Stomach (tissue), 9 donors: ENCODE measurements around the gene CRACDL. TPM values are rescaled to one million over a fixed set of nuclear protein-coding genes. Genes with fewer than 3 reads are reported as not detected.

Source experiments
- DNase-seq, 2 donors: peaks; one replicate each; pipeline versions ENCODE4 v3.0.0 to v3.0.0-alpha.2; 2013 to 2019
- H3K27ac ChIP-seq, 5 donors: fragments of 200-600 bp in 4 of 5; sonication (generic) in 4 of 5; one replicate each; pipeline ENCODE4 v1.5.1; 2013 to 2019; ENCODE audit warnings: mild to moderate bottlenecking in 1 of 5, moderate library complexity in 1 of 5
- H3K27me3 ChIP-seq, 3 donors: fragments of 200-600 bp; sonication (generic); one replicate each; pipeline ENCODE4 v1.5.1; 2017 to 2019; ENCODE audit warnings: mixed run types in 1 of 3
- H3K36me3 ChIP-seq, 4 donors: fragments of 200-600 bp; sonication (generic); 1 replicate in 3 of 4; 2 replicates in 1 of 4; pipeline ENCODE4 v1.5.1; 2016 to 2019
- H3K4me1 ChIP-seq, 4 donors: fragments of 200-600 bp; sonication (generic); one replicate each; pipeline ENCODE4 v1.5.1; 2016 to 2019
- H3K4me3 ChIP-seq, 4 donors: fragments of 200-600 bp; sonication (generic) in 3 of 4; one replicate each; pipeline ENCODE4 v1.5.1; 2016 to 2019; ENCODE audit warnings: mild to moderate bottlenecking in 1 of 4
- H3K9me3 ChIP-seq, 4 donors: fragments of 200-600 bp; sonication (generic); one replicate each; pipeline ENCODE4 v1.5.1; 2016 to 2019
- EP300 ChIP-seq: sonication (generic); formaldehyde crosslinking; IDR thresholded peaks from one replicate; pipeline ENCODE4 v1.6.1; 2017; ENCODE audit warnings: antibody characterized with exemption
- POLR2A ChIP-seq, 4 donors: fragments of 450-650 bp; IDR thresholded peaks; one replicate each; pipeline ENCODE4 v1.6.1; 2016; ENCODE audit warnings: antibody characterized with exemption in 4 of 4, control low read depth in 2 of 4, mild to moderate bottlenecking in 1 of 4, moderate library complexity in 1 of 4
- POLR2AphosphoS5 ChIP-seq, 3 donors: sonication (generic); formaldehyde crosslinking; IDR thresholded peaks; one replicate each; pipeline ENCODE4 v1.6.1; 2016; ENCODE audit warnings: antibody characterized with exemption in 3 of 3
- WGBS, 5 donors: extraction: QIAGEN DNeasy Blood & Tissue Kit in 3 of 5; methylation state at CpG; one replicate each; pipeline versions ENCODE4 v1.1.5 to v1.1.7; 2013 to 2018; 5-methylcytosine and 5-hydroxymethylcytosine counted together
- intact Hi-C: fragments of 100-400 bp; cut with DNase I; formaldehyde crosslinking; loops from one replicate; pipeline ENCODE4 v1.15.1; 2023; ENCODE audit warnings: low total_unique reads
- polyA plus RNA-seq, 3 donors: library from polyadenylated mRNA; stranded (reverse); fragments of 200-250 nt; gene quantifications; one replicate each; pipeline ENCODE4 v1.2.3, GENCODE V29; 2013
- total RNA-seq, 5 donors: library from RNA; depleted of rRNA; stranded (reverse); fragments of >200 nt; gene quantifications; one replicate each; pipeline versions ENCODE4 v1.1.0 to v1.2.3, GENCODE V29; 2014 to 2016
- TF ChIP-seq, protein P1 (sequence below), 7 experiments: fragments of 450-650 bp in 4 of 7; fragments of 200-600 bp in 3 of 7; sonication (generic) in 3 of 7; IDR thresholded peaks; one replicate each; pipeline ENCODE4 v1.5.1; 2016 to 2019; ENCODE audit warnings: antibody characterized with exemption in 7 of 7, control low read depth in 2 of 7, mild to moderate bottlenecking in 1 of 7
- donor health status: healthy with polysubstance abuse.
- donor health status: Bipolar disorder and iron deficiency.
- donor health status: healthy.

CRACDL gene
- total and polyA plus RNA-seq, 8 donors, result 5.4 to 205 (median 7.8) TPM

- 41 to 55% (median 46%) methylated on average over 2 of the region's 2 CpGs for WGBS, 5 donors
- H3K4me1 ChIP-seq, result no peaks in the 10 kb centered on the region
- H3K27me3 ChIP-seq, result no peaks in the 10 kb centered on the region
- TF ChIP-seq, protein P1, sequence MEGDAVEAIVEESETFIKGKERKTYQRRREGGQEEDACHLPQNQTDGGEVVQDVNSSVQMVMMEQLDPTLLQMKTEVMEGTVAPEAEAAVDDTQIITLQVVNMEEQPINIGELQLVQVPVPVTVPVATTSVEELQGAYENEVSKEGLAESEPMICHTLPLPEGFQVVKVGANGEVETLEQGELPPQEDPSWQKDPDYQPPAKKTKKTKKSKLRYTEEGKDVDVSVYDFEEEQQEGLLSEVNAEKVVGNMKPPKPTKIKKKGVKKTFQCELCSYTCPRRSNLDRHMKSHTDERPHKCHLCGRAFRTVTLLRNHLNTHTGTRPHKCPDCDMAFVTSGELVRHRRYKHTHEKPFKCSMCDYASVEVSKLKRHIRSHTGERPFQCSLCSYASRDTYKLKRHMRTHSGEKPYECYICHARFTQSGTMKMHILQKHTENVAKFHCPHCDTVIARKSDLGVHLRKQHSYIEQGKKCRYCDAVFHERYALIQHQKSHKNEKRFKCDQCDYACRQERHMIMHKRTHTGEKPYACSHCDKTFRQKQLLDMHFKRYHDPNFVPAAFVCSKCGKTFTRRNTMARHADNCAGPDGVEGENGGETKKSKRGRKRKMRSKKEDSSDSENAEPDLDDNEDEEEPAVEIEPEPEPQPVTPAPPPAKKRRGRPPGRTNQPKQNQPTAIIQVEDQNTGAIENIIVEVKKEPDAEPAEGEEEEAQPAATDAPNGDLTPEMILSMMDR (IDR thresholded peaks at IDR 0.05), result no peak
- no peak overlapping the region for H3K4me3 ChIP-seq
- H3K9me3 ChIP-seq, result no peaks in the 10 kb centered on the region
- intact Hi-C loops, result no loop called here
- H3K36me3 ChIP-seq, result no peaks in the 10 kb centered on the region
- no peak overlapping the region for H3K27ac ChIP-seq
- DNase-seq, result no peak
Observed at GRCh38 chr2:98896416-98896815, 39.6 kb downstream of the CRACDL start.

GRCh38 chr2:98895901-98896300 is 40.1 kb downstream of the CRACDL start:
- 80 to 84% (median 82%) methylated on average over 9 of the region's 9 CpGs for WGBS, 5 donors
- no peaks in the 10 kb centered on the region for H3K27me3 ChIP-seq
- intact Hi-C loops, result no loop called here
- no peaks in the 10 kb centered on the region for H3K36me3 ChIP-seq
- H3K9me3 ChIP-seq, result no peaks in the 10 kb centered on the region
- no peaks in the 10 kb centered on the region for H3K4me1 ChIP-seq
- no peak for TF ChIP-seq EP300
- TF ChIP-seq POLR2AphosphoS5 (IDR thresholded peaks at IDR 0.05), result no peak
- TF ChIP-seq, protein P1 (IDR thresholded peaks at IDR 0.05), result no peak
- no peak for TF ChIP-seq POLR2A (IDR thresholded peaks at IDR 0.05)
- no peak overlapping the region for H3K4me3 ChIP-seq
- no peak for DNase-seq
- H3K27ac ChIP-seq, result no peak overlapping the region

GRCh38 chr2:98895221-98895620 is 40.8 kb downstream of the CRACDL start:
- H3K4me1 ChIP-seq, result no peaks in the 10 kb centered on the region
- intact Hi-C loops, result no loop called here
- no peak overlapping the region for H3K27ac ChIP-seq
- TF ChIP-seq, protein P1 (IDR thresholded peaks at IDR 0.05), result no peak
- TF ChIP-seq POLR2A (IDR thresholded peaks at IDR 0.05), result no peak
- TF ChIP-seq EP300, result no peak
- TF ChIP-seq POLR2AphosphoS5 (IDR thresholded peaks at IDR 0.05), result no peak
- H3K36me3 ChIP-seq, result no peaks in the 10 kb centered on the region
- H3K9me3 ChIP-seq, result no peaks in the 10 kb centered on the region
- no peaks in the 10 kb centered on the region for H3K27me3 ChIP-seq
- H3K4me3 ChIP-seq, result no peak overlapping the region
- DNase-seq, result no peak
- WGBS, 5 donors, result 93 to 95% (median 94%) methylated on average over 7 of the region's 7 CpGs

DNA sequence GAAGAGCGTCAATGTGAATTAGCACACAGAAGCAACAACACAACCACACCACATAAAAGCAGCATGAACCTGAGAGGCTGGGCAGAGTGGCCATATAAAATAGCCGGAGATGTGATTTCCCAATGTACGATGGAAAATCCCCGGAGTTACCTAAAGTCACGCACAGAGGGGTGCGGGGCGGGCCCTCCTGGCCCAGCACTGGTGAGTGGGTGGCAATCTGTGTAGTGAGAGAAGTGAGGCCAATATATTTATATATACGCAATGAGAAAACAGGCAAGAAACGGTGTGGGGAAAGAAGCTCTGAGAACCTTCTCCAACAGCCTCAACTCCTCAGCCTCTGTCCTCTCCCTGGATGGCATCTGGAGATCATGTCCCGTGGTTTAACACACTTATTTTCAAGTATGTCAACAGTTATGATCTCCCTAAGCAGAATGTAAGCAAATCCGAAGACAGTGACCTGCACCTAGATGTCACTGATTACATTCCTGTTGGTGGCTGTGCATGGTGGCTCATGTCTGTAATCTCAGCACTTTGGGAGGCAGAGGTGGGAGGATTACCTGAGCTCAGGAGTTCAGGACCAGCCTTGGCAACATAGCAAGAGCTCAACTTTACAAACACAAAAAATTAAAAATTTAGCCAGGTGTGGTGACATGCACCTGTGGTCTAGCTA is 41.6 kb downstream of the CRACDL start:
- intact Hi-C loops, result no loop called here
- H3K27ac ChIP-seq, result no peak overlapping the region
- no peaks in the 10 kb centered on the region for H3K9me3 ChIP-seq
- 91 to 95% (median 93%) methylated on average over 10 to 11 of the region's 11 CpGs for WGBS, 5 donors
- no peaks in the 10 kb centered on the region for H3K27me3 ChIP-seq
- DNase-seq, result no peak
- TF ChIP-seq, protein P1 (IDR thresholded peaks at IDR 0.05), result no peak
- TF ChIP-seq POLR2A (IDR thresholded peaks at IDR 0.05) (no peak), EP300 (no peak), POLR2AphosphoS5 (IDR thresholded peaks at IDR 0.05) (no peak)
- H3K4me1 ChIP-seq, result no peaks in the 10 kb centered on the region
- H3K4me3 ChIP-seq, result no peak overlapping the region
- H3K36me3 ChIP-seq, result no peaks in the 10 kb centered on the region
